ENCODE data around the gene UVRAG.

DNA sequence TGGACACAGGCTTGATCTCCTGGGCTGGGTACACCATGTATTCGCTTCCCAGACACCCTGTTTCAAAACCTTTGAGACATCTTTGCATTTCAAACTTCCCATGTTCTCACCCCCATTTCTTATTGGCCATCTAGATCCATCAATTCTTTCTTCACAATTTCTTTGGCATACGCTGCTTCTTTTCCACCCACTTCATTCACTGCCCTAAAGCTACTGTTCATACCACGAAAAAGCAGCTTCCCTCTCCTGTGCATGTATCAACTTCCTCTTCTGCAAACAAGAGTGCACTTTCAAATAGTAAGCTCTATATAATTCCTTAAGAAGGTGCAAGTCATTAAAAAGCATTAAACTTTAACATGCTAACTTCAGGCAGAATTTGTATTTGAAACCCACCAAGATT, 21.4 kb downstream of the UVRAG start:
- TF ChIP-seq, protein P1, sequence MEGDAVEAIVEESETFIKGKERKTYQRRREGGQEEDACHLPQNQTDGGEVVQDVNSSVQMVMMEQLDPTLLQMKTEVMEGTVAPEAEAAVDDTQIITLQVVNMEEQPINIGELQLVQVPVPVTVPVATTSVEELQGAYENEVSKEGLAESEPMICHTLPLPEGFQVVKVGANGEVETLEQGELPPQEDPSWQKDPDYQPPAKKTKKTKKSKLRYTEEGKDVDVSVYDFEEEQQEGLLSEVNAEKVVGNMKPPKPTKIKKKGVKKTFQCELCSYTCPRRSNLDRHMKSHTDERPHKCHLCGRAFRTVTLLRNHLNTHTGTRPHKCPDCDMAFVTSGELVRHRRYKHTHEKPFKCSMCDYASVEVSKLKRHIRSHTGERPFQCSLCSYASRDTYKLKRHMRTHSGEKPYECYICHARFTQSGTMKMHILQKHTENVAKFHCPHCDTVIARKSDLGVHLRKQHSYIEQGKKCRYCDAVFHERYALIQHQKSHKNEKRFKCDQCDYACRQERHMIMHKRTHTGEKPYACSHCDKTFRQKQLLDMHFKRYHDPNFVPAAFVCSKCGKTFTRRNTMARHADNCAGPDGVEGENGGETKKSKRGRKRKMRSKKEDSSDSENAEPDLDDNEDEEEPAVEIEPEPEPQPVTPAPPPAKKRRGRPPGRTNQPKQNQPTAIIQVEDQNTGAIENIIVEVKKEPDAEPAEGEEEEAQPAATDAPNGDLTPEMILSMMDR (IDR thresholded peaks at IDR 0.05 in 4 of 5, conservative IDR thresholded peaks at IDR 0.05 in 1 of 5) = no peak
- no peak for TF ChIP-seq POLR2A (IDR thresholded peaks at IDR 0.05)

Data from gastrocnemius medialis (tissue), 4 donors.